HCT116 (cell line): Measurements from ENCODE around the gene EPHA4. TPM values are rescaled to one million over a fixed set of nuclear protein-coding genes. Genes with fewer than 3 reads are reported as not detected.

Source experiments
- ATAC-seq: fragments of 200-7000 bp; cut with Tn5 transposase; 2 replicates; pipeline ENCODE4 v1.9.1; 2020; ENCODE audit warnings: mild to moderate bottlenecking, moderate library complexity
- BruUV-seq: library from RNA; stranded (reverse); fragments of 400-500 nt; replicated peaks from 2 replicates; lab custom pipeline; 2021; lab: Mats Ljungman, UMichigan
- CTCF ChIA-PET: fragments of 300-600 bp; sonication (Branson Sonifier 250); formaldehyde crosslinking; loops from one replicate; lab custom pipeline; 2021; ENCODE audit warnings: antibody characterized with exemption; lab: Charles Lee
- POLR2A ChIA-PET: fragments of 300-600, 350-600 bp; sonication (Branson Sonifier 250); formaldehyde crosslinking; loops from one replicate; lab custom pipeline; 2021; ENCODE audit warnings: antibody characterized with exemption; lab: Charles Lee
- RAD21 ChIA-PET, 2 experiments: fragments of 300-600 bp; sonication (Branson Sonifier 250); formaldehyde crosslinking; loops; one replicate each; lab custom pipeline; 2023; ENCODE audit warnings: low total read pairs in 2 of 2; ENCODE audit not compliant: uncharacterized antibody in 2 of 2, unreplicated experiment in 2 of 2, low non-redundant PET in 1 of 2; lab: Charles Lee
- DNase-seq: peaks from one replicate; pipeline ENCODE4 v3.0.0-alpha.2; 2010; ENCODE audit warnings: low read depth, low spot score
- H2AFZ ChIP-seq: fragments of 200-600 bp; shearing (Covaris generic), sonication (generic); 2 replicates; pipeline ENCODE4 v1.6.1; 2017; ENCODE audit warnings: low read depth, mixed run types, mixed read lengths, antibody characterized with exemption, low read length; ENCODE audit not compliant: poor library complexity, severe bottlenecking
- H3K27ac ChIP-seq: 2 replicates; pipeline ENCODE4 v1.5.1; 2012; ENCODE audit warnings: low read depth, low read length
- H3K27me3 ChIP-seq: fragments of 200-600 bp; sonication (generic); 2 replicates; pipeline ENCODE4 v1.6.1; 2016; ENCODE audit warnings: mixed run types, low read length, mixed read lengths; ENCODE audit not compliant: insufficient read depth
- H3K36me3 ChIP-seq, 2 experiments: fragments of 200-500 bp in 1 of 2; fragments of 200-600 bp in 1 of 2; sonication (Bioruptor generic) in 1 of 2; sonication (generic) in 1 of 2; 2 replicates each; pipeline versions ENCODE4 v1.5.1 to v1.6.1; 2014 to 2016; ENCODE audit warnings: low read length in 2 of 2, inconsistent platforms in 1 of 2, mixed read lengths in 1 of 2, mixed run types in 1 of 2; ENCODE audit not compliant: insufficient read depth in 2 of 2, control insufficient read depth in 1 of 2
- H3K4me1 ChIP-seq, 2 experiments: fragments of 200-600 bp in 1 of 2; sonication (generic) in 1 of 2; 2 replicates each; pipeline versions ENCODE4 v1.5.1 to v1.6.1; 2012 to 2017; ENCODE audit warnings: low read length in 2 of 2, inconsistent platforms in 1 of 2, mild to moderate bottlenecking in 1 of 2, mixed read lengths in 1 of 2, mixed run types in 1 of 2, moderate library complexity in 1 of 2; ENCODE audit not compliant: insufficient read depth in 2 of 2, control insufficient read depth in 1 of 2
- H3K4me2 ChIP-seq: fragments of 200-600 bp; sonication (generic); 2 replicates; pipeline ENCODE4 v1.6.1; 2017; ENCODE audit warnings: mixed run types, low read length, mixed read lengths
- H3K4me3 ChIP-seq, 2 experiments: fragments of 200-600 bp in 1 of 2; sonication (generic) in 1 of 2; replicated peaks in 1 of 2; 2 replicates each; pipeline ENCODE4 v1.5.1; 2011 to 2016; ENCODE audit warnings: low read length in 2 of 2, control low read depth in 1 of 2, low read depth in 1 of 2, mild to moderate bottlenecking in 1 of 2, mixed read lengths in 1 of 2, mixed run types in 1 of 2
- H3K79me2 ChIP-seq: fragments of 200-600 bp; sonication (generic); 2 replicates; pipeline ENCODE4 v1.6.1; 2017; ENCODE audit warnings: mild to moderate bottlenecking, mixed run types, low read length, moderate library complexity, mixed read lengths; ENCODE audit not compliant: insufficient read depth
- H3K9ac ChIP-seq: fragments of 200-600 bp; sonication (generic); 2 replicates; pipeline ENCODE4 v1.6.1; 2016; ENCODE audit warnings: low read length, mixed read lengths
- H3K9me2 ChIP-seq: fragments of 200-600 bp; sonication (generic), shearing (Covaris generic); 2 replicates; pipeline ENCODE4 v1.6.1; 2017; ENCODE audit warnings: mixed run types, mild to moderate bottlenecking, moderate library complexity; ENCODE audit not compliant: insufficient read depth
- H3K9me3 ChIP-seq, 2 experiments: fragments of 200-500 bp in 1 of 2; fragments of 200-600 bp in 1 of 2; sonication (Bioruptor generic) in 1 of 2; sonication (generic) in 1 of 2; 2 replicates each; pipeline ENCODE4 v1.6.1; 2014 to 2017; ENCODE audit warnings: low read length in 2 of 2, mixed read lengths in 2 of 2, inconsistent platforms in 1 of 2, low read depth in 1 of 2, mild to moderate bottlenecking in 1 of 2, mixed run types in 1 of 2, moderate library complexity in 1 of 2; ENCODE audit not compliant: control insufficient read depth in 1 of 2, insufficient read depth in 1 of 2
- H4K20me1 ChIP-seq: fragments of 200-600 bp; sonication (generic), shearing (Covaris generic); 2 replicates; pipeline ENCODE4 v1.6.1; 2017; ENCODE audit warnings: mixed run types, mild to moderate bottlenecking, moderate library complexity; ENCODE audit not compliant: insufficient read depth
- CEBPB ChIP-seq: IDR thresholded peaks from 2 replicates; pipeline ENCODE4 v1.6.1; 2012; ENCODE audit warnings: low read depth
- EGR1 ChIP-seq: IDR thresholded peaks from 2 replicates; pipeline ENCODE4 v1.6.1; 2012; ENCODE audit warnings: low read depth
- EZH2 ChIP-seq: fragments of 200-600 bp; sonication (generic); IDR thresholded peaks from 2 replicates; pipeline ENCODE4 v1.6.1; 2017; ENCODE audit warnings: antibody characterized with exemption, mixed run types
- EZH2phosphoT487 ChIP-seq: fragments of 200-600 bp; IDR thresholded peaks from 2 replicates; pipeline ENCODE4 v1.6.1; 2018; ENCODE audit warnings: antibody characterized with exemption, borderline replicate concordance
- JUND ChIP-seq: IDR thresholded peaks from 2 replicates; pipeline ENCODE4 v1.6.1; 2012
- POLR2A ChIP-seq: IDR thresholded peaks from 2 replicates; pipeline ENCODE4 v1.7.0; 2011; ENCODE audit warnings: borderline replicate concordance; ENCODE audit not compliant: insufficient read depth, insufficient read length; ENCODE audit errors: extremely low read depth
- POLR2AphosphoS5 ChIP-seq: IDR thresholded peaks from 2 replicates; pipeline ENCODE4 v1.6.1; 2011; ENCODE audit warnings: mild to moderate bottlenecking, low read depth, low read length, moderate library complexity
- REST ChIP-seq: IDR thresholded peaks from 2 replicates; pipeline ENCODE4 v1.6.1; 2012; ENCODE audit warnings: low read depth
- SIN3A ChIP-seq: IDR thresholded peaks from 2 replicates; pipeline ENCODE4 v1.6.1; 2012; ENCODE audit warnings: low read depth
- SP1 ChIP-seq: IDR thresholded peaks from 2 replicates; pipeline ENCODE4 v1.6.1; 2012; ENCODE audit warnings: low read depth
- SRF ChIP-seq: IDR thresholded peaks from 2 replicates; pipeline ENCODE4 v1.6.1; 2012; ENCODE audit warnings: low read depth
- YY1 ChIP-seq: IDR thresholded peaks from 2 replicates; pipeline ENCODE4 v1.6.1; 2011; ENCODE audit warnings: low read length, low read depth, moderate library complexity, mild to moderate bottlenecking; ENCODE audit not compliant: insufficient replicate concordance; ENCODE audit errors: extremely low read depth
- intact Hi-C: fragments of 100-400 bp; cut with micrococcal nuclease; formaldehyde crosslinking; loops from 2 replicates; pipeline ENCODE4 v1.10.0; 2022
- total RNA-seq: library from RNA; stranded (reverse); gene quantifications from one replicate; pipeline ENCODE4 v1.2.1, GENCODE V29; 2021; ENCODE audit not compliant: unreplicated experiment
- TF ChIP-seq, protein P1 (sequence below), 3 experiments: fragments of 200-600 bp in 1 of 3; sonication (generic) in 1 of 3; IDR thresholded peaks in 2 of 3; conservative IDR thresholded peaks in 1 of 3; 2 replicates each; pipeline ENCODE4 v1.5.1; 2012 to 2017; ENCODE audit warnings: low read depth in 2 of 3, low read length in 2 of 3, antibody characterized with exemption in 1 of 3, borderline replicate concordance in 1 of 3, control low read depth in 1 of 3, mild to moderate bottlenecking in 1 of 3, mixed read lengths in 1 of 3, mixed run types in 1 of 3, moderate library complexity in 1 of 3; ENCODE audit not compliant: insufficient read depth in 1 of 3

EPHA4 gene
- total RNA-seq, 1 experiment from 2014 or later: 3.5 TPM

GRCh38 chr2:221444106-221444505, 128.0 kb downstream of the EPHA4 start (continued):
- TF ChIP-seq, protein P1, sequence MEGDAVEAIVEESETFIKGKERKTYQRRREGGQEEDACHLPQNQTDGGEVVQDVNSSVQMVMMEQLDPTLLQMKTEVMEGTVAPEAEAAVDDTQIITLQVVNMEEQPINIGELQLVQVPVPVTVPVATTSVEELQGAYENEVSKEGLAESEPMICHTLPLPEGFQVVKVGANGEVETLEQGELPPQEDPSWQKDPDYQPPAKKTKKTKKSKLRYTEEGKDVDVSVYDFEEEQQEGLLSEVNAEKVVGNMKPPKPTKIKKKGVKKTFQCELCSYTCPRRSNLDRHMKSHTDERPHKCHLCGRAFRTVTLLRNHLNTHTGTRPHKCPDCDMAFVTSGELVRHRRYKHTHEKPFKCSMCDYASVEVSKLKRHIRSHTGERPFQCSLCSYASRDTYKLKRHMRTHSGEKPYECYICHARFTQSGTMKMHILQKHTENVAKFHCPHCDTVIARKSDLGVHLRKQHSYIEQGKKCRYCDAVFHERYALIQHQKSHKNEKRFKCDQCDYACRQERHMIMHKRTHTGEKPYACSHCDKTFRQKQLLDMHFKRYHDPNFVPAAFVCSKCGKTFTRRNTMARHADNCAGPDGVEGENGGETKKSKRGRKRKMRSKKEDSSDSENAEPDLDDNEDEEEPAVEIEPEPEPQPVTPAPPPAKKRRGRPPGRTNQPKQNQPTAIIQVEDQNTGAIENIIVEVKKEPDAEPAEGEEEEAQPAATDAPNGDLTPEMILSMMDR (IDR thresholded peaks at IDR 0.05 in 2 of 3, conservative IDR thresholded peaks at IDR 0.05 in 1 of 3; ENCODE audit: borderline replicate concordance in 1 of 3, insufficient read depth in 1 of 3, low read depth in 2 of 3, low read length in 2 of 3): no peak
- TF ChIP-seq SIN3A: peak; percentile 39; the same call in 1 of the 2 replicates
- peak; percentile 76 for TF ChIP-seq JUND

DNA sequence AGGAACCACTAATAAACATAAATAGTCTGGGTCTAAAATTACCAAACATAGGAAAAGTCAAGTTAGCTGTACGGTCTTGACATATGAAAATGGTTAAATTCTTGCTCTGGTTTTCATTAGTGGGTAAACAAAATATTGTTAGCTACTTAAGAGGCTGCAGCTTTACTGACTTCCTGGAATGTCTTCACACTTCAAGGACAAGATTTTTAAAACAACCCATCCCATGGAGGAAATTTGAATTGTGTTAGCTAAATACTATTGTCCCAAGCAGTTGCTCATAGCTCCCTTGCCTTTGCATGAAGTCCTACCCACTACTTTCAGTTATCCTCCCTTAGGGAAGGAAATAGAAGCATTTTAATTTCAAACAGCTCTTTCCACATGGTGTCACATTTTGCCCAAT, 128.5 kb downstream of the EPHA4 start:
- Histone ChIP-seq H3K9me2 (no peaks in the 10 kb centered on the region), H3K9ac (no peak overlapping the region), H3K4me1 (peaks cover 2 to 14% of the 10 kb centered on the region in 2 experiments; a peak in 2 of 4 replicates), H3K27ac (no peak overlapping the region)
- ChIA-PET CTCF (interaction anchor here (1.5 kb wide), 1 partner anchor 71 kb away, joined by 3 read pairs; no protein-coding TSS in a partner anchor), POLR2A (interaction anchor here (1.0 kb wide), 1 partner anchor 9 kb away, joined by 3 read pairs; no protein-coding TSS in a partner anchor)
- no peak for ATAC-seq
- TF ChIP-seq EZH2 (no peak), EZH2phosphoT487 (no peak)
- TF ChIP-seq, all 23 proteins: peak for 0
- no TSS peak for BruUV-seq
- no peaks in the 10 kb centered on the region for H3K9me3 ChIP-seq
- no peaks in the 10 kb centered on the region for H3K27me3 ChIP-seq
- H3K4me2 ChIP-seq: peak overlapping the region; percentile 58
- no peak overlapping the region for H2AFZ ChIP-seq
- no peaks in the 10 kb centered on the region for H4K20me1 ChIP-seq
- RAD21 ChIA-PET: no interaction called here
- DNase-seq: no peak
- intact Hi-C loops: no loop called here
- no peaks in the 10 kb centered on the region for H3K36me3 ChIP-seq
- no peaks in the 10 kb centered on the region for H3K79me2 ChIP-seq
- H3K4me3 ChIP-seq: no peak overlapping the region

DNA sequence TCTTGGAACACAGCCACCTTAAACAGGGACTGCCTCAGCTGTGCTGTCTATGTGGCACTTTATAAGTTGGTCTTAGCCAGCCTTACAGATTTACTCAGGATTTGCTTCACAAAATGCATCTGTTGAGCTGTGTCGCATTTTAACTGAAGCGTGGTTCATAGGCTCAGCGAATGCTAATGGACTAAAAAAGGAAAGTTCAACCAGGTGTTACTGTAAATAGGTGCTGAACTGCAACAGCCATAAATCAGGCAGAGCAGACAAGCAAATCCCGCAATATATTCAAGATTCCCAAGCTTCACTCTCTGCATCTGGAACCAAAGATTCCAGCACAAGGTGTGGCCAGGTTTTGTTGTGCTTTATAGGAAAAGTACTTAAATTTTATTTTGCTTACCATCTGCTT, 130.0 kb downstream of the EPHA4 start:
- DNase-seq (no peak), ATAC-seq (no peak)
- Histone ChIP-seq H3K9me3 (no peaks in the 10 kb centered on the region), H3K9ac (no peak overlapping the region), H2AFZ (no peak overlapping the region), H3K9me2 (no peaks in the 10 kb centered on the region), H3K36me3 (no peaks in the 10 kb centered on the region), H3K4me2 (no peak overlapping the region), H3K4me1 (peaks cover 2 to 14% of the 10 kb centered on the region in 2 experiments; a peak in 2 of 4 replicates), H3K4me3 (no peak overlapping the region), H3K79me2 (no peaks in the 10 kb centered on the region), H3K27me3 (no peaks in the 10 kb centered on the region), H4K20me1 (no peaks in the 10 kb centered on the region), H3K27ac (no peak overlapping the region)
- POLR2A ChIA-PET: no interaction called here
- RAD21 ChIA-PET: no interaction called here
- intact Hi-C loops: no loop called here
- no TSS peak for BruUV-seq
- CTCF ChIA-PET: no interaction called here
- TF ChIP-seq SIN3A (no peak), EGR1 (no peak), CEBPB (no peak), SRF (no peak), YY1 (no peak), REST (no peak), POLR2AphosphoS5 (no peak), JUND (no peak), EZH2phosphoT487 (no peak), SP1 (no peak), POLR2A (no peak)
